Left renal pelvis (tissue), 4 donors: ENCODE data around the gene CABP2. TPM values are rescaled to one million over a fixed set of nuclear protein-coding genes. Genes with fewer than 3 reads are reported as not detected.
"Not testable (repeated sequence)": the region's sequence is repeated elsewhere in the genome, so short reads cannot be mapped to it uniquely, and the experiment has no call there.

Experiments used
- DNase-seq, 4 donors: peaks; one replicate each; pipeline ENCODE4 v3.0.0-alpha.2; 2013; ENCODE audit warnings: low read depth in 4 of 4, low spot score in 3 of 4
- polyA plus RNA-seq, 4 donors: library from polyadenylated mRNA; unstranded; fragments of 120-200 nt; gene quantifications; one replicate each; pipeline ENCODE4 v1.2.1, GENCODE V29; 2013; ENCODE audit not compliant: insufficient read length in 4 of 4

Gene CABP2
- polyA plus RNA-seq, 4 donors = 0.29 to 0.39 TPM; not detected in 2

DNA sequence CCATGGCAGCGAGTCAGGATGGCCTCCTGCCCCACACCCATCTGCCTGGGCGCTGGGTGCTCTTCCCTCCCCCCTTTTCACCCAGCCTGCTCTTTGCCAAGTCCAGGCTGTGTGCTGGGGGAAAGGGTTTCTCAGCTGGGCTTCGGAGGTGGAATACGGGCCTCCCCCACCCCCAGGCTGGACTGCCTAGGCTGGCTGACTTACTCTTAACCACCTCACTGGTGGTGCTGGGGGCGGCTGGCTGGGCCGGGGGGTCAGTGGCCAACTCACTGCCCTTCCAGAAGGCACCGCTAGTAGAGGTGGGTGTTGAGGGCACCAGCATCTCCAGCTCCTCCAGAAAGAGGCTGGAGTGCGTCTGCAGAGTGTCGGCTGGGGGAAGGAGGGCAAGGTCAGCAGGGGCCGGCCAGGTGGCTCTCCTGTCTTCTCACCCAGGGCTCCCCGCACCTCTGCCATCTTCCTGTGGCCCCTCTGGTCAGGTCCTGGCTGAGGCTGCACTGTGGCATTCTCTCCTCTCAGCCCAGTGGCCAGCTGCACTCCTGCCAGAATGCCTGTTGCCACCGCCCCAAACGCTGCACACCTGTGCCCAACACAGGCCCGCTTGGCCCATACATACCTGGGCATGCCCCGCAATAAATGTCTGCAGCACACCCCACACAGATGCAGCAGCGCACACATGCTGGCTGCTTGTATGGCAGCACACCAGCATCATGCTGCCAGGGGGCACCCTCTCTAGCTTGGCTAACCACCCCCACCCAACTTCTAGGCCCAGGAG is 27.8 kb downstream of the CABP2 start:
- no peak for DNase-seq

DNA sequence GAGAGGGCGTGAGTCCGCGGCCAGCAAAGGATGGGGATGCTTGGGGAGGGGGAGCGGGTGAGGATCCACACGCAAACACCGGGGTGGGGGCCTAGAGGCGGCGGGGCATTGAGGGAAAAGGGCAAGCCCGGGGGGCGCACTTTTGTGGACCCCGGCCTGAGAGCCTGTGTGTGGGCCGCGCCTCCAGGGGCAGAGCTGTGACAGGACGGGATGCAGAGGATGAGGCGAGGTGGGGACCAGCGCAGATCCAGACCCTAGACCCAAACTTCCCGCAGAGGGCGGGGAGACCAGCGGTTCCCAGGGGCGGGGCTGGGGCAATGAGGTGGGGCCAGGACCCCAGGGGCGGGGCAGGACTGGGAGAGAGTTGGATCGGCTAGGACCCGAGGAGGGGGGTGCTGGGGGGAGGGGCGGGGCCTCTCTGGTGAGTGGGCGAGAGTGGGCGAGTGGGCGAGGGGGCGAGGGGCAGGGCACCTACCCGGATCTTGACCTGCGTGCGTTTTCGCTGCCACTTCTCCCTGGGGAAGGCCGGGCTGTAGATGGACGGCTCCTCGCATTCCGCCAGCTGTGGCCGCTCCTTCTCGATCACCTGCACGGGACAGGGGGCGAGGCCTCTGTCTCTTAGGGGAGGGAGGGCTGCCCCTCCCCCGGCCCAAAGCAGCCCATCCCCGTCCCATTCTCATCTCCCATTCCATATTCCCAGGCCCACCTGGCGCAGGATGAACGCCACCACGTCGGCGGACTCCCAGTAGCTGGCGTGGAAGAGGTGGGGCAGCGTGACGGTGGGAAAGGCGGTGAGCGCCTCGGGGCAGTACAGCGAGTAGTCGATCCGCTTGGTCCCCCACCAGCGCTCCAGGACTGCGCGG is 28.6 kb downstream of the CABP2 start:
- DNase-seq = no peak

DNA sequence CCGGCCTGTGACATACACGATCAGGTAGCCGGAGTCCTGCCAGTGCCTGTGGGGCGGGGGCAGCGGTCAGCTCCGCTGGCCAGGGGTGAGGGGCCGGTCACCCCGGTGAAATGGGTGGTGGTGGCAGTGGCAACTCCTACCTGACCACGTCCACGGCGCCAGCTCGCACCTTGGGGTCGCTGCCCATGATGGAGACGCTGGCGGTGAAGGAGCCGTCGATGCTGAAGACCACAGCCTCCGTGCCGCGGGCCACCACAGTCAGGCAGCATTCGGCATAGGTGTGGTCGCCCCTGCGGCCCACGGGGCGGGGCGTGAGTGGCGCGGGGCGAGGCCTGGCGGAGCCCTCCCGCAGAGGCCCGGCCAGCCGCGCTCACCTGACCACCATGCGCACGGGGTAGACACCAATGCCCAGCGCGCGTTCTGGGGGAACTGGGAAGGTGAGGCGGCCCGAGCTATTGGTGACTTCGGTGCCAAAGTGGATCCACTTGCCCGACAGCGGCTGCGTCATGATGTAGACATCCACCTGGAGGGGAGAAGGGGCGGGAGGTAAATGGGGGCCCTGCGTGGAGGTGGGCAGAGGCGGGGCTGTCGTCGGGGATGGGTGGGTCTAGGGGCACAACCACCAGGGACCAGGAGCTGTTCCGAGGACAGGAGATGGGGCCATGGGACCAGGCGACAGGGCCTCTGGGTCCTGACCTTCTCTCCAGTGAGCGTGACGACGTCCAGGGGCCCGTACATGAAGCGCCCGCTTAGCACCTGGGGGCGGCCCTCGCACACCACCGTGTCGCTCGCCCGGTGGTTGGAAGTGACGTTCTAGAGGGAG is 29.5 kb downstream of the CABP2 start:
- no peak for DNase-seq

DNA sequence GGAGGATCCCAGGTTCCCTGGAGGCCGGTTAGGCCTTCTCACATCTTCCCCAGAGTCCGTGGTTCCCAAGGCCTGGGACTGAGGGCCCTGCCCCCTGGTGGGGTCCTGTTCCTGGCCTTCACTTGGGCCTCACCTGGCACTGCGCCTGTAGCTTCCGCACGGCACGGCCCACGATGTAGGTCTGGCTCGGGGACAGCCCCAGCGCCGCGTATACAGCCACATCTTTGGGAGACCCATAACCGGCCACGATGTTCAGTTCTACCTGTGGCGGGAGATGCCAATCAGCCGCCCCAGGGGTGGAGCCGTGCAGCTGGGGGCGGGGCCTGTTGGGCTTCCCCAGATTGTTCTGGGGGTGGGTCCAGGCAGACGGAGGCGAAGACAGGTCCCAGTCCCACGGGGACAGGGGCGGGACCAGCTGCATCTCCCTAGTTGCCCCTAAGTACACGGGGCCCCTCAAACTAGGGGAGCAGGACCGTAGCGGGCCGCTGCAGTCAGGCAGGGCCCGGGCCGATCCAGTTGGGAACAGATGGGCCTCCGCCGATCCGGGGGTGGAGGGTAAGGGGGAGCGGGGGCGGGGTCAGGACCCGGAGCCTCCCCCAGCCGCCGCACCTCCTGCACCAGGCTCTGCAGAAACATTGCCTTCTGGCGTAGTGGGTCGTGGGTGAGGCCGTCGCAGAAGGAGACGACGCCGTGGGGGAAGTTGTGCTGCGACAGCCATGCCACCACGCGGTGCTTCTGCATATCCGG is 30.3 kb downstream of the CABP2 start:
- no peak for DNase-seq

DNA sequence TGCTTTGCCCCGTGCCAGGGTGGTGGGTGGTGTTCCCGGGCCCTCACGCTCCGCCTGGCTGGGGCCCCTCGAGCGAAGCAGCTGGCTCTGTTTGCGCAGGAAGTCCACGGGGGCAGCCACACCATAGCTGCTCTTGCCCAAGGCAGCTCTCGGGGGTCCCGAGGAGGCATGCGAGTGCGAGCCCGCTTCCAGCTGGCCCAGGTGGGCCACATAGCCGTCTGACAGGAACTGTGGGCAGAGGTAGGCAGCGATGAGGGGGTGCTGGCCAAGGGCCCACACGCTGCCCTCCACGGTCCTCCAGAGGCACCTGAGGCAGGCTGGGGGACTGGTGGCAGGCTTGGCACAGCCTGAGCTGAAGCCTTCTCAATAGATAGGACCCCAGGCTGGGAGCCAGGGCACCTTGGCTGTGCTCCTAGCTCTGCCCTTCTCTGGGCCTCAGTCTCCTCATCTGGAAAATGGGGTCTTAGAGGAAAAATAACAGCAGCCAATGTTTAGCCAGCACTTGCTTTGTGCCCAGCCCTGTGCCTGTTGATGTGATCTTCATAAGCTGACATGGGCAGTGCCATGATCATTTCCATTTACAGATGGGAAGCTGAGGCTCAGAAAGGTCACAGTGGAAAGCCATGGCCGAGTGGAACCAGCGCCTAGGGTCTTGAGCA is 31.0 kb downstream of the CABP2 start:
- DNase-seq = no peak

DNA sequence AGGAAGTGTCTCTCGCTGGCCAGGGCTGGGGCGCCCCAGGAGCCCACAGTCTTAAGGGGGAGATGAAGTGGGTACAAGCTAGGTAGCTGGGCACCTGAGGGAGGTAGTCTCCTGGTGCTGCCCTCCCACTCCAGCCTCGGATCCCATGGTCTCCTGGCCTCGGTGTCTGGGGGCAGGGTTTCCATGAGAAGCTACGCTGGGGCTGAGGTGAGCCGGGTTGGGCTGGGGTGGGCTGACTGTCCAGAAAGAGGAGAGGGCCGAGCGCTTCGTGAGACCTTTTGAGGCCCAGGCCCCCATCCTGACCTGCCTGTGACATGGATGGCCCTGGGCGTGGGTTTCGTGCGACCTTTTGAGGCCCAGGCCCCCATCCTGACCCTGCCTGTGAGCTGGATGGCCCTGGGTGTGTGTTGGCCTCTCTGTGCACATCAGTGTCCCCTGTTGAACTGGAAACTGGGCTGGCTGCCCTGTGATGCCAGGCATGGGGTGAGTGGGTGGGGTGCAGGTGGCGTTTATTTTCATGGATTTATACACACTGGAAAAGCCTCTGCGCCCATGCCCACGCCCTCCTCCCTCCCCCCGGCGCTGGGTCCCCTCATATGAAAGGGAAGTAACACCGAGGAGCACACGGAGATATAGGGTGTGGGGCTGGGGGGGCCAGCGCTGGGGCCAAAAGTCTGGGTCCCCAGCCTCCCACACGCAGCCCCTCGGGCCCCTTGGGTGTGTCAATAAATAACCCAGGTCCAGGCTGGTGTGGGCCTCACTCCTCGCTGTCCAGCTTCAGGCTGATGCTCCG is 31.8 kb downstream of the CABP2 start:
- DNase-seq = no peak

DNA sequence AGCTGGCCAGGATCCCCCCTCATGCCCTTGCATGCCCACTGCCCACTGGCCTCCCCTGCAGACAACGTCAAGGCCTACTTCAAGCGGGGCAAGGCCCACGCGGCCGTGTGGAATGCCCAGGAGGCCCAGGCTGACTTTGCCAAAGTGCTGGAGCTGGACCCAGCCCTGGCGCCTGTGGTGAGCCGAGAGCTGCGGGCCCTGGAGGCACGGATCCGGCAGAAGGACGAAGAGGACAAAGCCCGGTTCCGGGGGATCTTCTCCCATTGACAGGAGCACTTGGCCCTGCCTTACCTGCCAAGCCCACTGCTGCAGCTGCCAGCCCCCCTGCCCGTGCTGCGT is 32.5 kb downstream of the CABP2 start:
- no peak for DNase-seq

DNA sequence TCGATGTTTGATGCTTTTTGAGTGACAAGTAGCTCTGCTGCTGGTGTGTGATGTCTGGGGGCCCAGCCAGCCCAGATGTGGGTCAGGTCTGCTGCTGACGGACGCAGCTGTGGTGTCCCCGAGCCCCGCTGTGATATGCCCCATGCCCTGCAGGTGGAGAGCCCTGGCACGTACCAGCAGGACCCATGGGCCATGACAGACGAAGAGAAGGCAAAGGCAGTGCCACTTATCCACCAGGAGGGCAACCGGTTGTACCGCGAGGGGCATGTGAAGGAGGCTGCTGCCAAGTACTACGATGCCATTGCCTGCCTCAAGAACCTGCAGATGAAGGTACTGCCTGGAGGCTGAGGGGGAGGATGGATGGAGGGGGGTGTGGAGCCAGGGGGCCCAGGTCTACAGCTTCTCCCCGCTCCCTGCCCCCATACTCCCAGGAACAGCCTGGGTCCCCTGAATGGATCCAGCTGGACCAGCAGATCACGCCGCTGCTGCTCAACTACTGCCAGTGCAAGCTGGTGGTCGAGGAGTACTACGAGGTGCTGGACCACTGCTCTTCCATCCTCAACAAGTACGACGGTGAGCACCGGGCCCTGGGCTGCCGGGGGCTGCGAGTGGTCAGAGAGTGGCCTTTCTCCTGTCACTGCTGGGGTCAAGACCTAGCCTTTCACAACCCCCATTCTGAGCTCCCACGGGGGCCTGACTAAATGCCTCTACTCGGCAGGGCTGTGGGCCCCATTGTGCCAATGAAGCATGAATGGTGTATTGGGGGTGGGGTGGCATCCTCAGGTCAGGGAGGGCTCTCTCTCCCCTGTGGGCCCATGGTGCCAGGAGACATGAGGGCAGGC is 33.1 kb downstream of the CABP2 start:
- no peak for DNase-seq

DNA sequence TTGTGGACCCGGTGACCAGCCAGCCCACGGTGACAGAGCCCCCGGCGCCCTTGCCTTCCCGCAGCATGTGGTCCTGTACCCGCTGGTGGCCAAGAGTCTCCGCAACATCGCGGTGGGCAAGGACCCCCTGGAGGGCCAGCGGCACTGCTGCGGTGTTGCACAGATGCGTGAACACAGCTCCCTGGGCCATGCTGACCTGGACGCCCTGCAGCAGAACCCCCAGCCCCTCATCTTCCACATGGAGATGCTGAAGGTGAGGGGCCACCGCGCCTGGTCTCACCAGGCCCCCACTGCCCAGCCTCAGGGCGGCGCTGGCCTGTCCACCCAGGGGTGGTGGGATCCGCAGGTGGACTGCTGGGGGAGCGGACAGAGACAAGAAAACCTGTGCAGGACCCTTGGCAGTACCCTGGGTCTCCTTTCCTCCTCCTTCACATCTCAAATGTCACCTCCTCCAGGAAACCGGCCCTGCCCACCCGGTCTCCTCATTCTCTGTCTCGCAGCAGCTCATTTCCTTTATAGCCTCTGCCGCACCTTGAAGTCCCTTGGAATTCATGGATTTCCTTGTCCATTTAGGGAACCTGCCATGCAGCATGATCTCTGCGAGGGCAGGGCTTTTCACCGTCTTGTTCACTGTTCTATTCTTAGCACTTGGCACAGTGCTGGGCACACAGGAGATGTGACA is 33.9 kb downstream of the CABP2 start:
- no peak for DNase-seq

DNA sequence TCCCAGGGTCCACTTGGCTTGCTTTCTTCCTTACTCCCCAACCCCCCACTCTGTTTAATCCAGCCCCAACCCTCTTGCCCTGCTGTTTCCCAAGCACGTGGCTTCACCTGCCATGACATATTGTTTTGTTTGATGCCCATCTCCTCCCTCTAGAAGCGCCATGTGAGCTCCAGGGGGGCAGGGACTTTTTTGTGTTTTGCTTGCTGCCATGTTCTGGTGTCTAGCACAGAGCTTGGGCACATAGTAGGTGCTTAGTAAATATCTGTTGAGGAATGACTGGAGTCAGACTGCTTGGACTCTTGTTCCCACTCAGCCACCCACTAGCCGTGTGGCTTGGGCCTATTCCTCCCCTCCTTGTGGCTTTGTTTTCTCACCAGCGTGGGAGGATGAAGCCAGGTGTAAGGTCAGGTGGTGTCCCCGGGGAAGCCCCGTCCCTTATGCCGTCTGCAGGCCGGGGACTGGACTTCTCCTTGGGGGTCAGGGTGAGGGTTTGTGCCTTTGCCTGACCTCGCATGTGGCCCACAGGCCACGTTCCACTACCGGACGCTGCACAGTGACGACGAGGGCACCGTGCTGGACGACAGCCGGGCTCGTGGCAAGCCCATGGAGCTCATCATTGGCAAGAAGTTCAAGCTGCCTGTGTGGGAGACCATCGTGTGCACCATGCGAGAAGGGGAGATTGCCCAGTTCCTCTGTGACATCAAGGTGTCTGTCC is 36.6 kb downstream of the CABP2 start:
- DNase-seq = no peak

DNA sequence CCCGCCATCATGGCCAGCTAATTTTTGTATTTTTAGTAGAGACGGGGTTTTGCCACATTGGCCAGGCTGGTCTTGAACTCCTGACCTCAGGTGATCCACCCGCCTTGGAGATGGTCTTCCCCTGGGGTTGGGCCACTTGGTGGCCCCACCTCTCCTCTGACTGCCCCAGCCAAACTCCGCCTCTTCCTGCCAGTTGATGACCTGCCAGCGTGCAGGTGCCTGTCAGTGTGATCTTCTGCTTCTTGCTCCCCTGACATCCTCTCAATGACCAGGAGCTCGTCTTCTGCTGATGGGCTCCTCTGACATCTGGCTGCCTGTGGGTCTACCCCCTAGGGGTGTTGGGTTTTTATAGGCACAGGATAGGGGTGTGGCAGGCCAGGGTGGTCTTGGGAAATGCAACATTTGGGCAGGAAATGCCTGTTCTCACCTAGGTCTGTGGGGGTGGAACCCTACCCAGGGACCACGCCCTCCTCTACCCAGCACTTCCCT is 37.3 kb downstream of the CABP2 start:
- DNase-seq = not testable (repeated sequence)

DNA sequence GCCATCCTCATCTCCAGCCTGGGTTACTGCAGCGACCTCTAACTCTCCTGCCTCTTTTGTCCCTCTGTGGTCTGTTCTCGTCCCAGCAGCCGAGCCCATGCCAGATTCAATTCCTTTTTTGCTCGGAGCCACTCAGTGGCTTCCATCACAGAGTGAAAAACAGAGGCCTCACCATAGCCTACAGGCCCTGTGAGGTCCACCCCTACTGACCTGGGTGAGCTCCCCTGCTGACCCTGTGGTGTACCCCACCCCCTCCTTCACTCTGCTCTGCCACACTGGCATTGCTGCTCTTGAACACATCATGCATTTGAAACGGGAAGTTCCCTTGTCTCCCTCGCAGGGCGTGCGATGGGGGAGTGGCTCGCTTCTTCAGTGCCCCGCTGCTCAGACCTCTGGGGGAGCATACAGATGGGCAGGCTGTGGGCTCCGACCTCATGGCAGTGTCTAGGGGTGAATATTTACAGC is 38.4 kb downstream of the CABP2 start:
- DNase-seq = no peak

DNA sequence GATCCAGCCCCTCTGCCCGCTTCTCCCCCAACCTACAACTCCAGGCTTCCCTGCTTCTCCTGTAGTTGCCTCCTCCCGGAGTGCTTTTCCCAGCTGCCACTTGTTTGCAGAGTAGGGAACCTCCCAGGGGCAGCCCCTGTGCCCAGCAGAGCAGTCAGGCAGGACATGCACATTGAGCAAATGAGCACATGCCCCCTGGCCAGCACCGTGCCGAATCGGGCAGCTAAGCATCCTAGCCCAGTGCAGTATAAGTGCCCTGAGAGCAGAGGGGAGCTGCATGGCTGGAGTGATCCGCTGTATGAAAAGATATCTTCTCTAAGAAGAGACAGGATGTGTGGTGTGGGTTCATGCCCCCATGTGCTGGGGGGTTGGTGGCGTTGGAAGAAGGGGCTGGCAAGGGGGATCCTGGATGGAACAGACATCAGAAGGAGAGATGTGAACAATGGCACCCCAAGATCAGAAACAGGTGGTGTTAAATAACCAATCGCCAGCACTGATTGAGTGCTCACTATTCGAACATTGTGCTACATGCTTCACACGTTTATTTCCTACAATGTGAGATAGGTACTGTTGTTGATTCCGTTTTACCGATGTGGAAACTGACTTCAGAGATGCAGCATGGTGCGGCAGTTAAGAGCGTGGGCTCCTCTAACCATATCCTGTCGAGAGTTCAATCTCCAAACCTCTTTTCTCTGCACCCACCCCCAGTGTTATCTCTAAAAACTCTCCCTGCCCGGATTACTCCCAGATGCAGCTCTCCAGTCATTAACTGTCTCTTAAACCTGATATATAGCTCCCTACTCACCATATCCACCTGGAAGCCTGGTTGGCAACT is 39.2 kb downstream of the CABP2 start:
- DNase-seq = no peak

DNA sequence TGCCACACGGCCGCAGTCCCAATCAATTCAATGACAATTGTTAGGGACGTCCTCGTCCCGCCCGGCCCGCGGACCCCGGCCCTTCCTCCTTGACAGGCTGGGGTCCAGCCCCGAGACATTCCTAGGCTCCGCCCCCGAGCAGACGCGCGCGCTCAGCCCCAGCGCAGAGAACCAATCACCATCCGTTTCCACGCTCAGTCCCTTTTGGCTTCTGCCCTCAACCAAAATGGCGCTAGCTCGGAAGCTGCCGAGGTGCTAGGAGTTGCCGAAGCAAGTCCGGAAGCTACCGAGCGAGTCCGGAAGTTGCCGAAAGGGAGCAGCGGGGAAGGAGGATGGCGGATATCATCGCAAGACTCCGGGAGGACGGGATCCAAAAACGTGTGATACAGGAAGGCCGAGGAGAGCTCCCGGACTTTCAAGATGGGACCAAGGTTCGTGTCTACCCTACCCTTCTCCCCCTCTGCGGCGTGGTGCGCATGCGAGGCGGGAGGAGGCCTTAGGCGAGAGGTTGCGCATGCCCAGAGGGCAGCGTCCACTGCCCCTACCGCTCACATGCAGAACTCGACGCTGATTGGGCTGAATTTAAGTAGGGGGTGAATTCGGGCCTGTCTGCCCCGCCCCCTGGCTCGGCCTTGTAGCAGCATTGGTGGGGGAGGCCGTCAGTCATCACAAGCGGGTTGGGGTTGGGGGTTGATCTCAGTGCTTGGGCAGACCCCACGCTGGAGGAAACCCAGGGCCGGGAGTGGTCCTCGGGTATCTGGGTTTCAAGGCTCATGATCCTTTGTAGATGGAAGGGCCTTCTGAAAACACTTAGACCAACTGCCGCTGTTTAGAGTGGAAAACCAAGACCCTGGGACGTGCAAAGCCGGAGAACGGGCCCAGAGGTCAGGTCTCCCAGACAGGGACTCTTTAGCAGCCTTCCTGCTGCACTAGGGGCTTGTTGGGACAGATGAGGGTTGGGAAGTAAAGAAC is 40.1 kb downstream of the CABP2 start, which contains the start of gene AIP:
Gene AIP (plus strand): TSS at position 200 of the 972 bp plus-strand sequence. CDS start 133 bp downstream, at position 333.
- peak; percentile 95 to 97 (median 96) for DNase-seq
